Measurements from ENCODE around the gene RBFOX1. TPM values are rescaled to one million over a fixed set of nuclear protein-coding genes. Genes with fewer than 3 reads are reported as not detected.

RBFOX1 gene
- total RNA-seq, 1 experiment from 2014 or later = not detected

DNA sequence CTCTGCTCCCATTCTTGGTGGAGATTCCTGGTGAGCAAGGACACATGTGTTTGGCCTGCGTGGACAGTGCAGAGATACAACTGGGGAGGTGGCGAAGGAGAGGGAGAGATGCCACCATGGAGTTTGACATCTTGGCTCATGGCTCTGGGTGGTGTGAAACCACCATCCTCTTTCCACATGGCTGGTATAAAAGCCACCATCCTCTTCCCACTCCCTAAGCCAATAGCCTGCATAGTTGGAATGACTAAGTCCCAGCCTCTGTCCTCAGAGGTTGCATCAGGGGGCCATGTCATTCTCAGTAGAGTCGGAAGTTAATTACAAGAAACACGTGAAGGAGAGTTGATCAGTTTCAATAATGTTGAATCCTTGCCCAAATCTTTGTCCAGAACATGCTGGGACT is 10.0 kb downstream of the RBFOX1 start:
- Histone ChIP-seq H3K4me1 (ENCODE audit: control insufficient read depth in 1 of 2, insufficient read depth in 2 of 2, low read length in 2 of 2) (no peaks in the 10 kb centered on the region), H3K9me3 (ENCODE audit: control insufficient read depth in 1 of 2, insufficient read depth in 1 of 2, low read depth in 1 of 2, low read length in 2 of 2) (peaks cover 3 to 20% of the 10 kb centered on the region in 2 experiments; a peak in 2 of 4 replicates), H3K9me2 (ENCODE audit: insufficient read depth) (no peaks in the 10 kb centered on the region), H3K27me3 (ENCODE audit: insufficient read depth, low read length) (no peaks in the 10 kb centered on the region), H3K27ac (ENCODE audit: low read depth, low read length) (no peak overlapping the region), H3K36me3 (ENCODE audit: control insufficient read depth in 1 of 2, insufficient read depth in 2 of 2, low read length in 2 of 2) (no peaks in the 10 kb centered on the region), H3K4me3 (replicated peaks in 1 of 2; ENCODE audit: low read depth in 1 of 2, low read length in 2 of 2) (no peak overlapping the region), H3K79me2 (ENCODE audit: insufficient read depth, low read length) (no peaks in the 10 kb centered on the region), H4K20me1 (ENCODE audit: insufficient read depth) (no peaks in the 10 kb centered on the region), H3K9ac (ENCODE audit: low read length) (no peak overlapping the region), H2AFZ (ENCODE audit: low read depth, low read length, poor library complexity, severe bottlenecking) (no peak overlapping the region), H3K4me2 (ENCODE audit: low read length) (no peak overlapping the region)
- ATAC-seq (no peak), DNase-seq (ENCODE audit: low read depth, low spot score) (no peak)
- no TSS peak for BruUV-seq (replicated peaks)
- intact Hi-C loops (cut with micrococcal nuclease) = no loop called here
- ChIA-PET POLR2A (no interaction called here), RAD21 (ENCODE audit: low non-redundant PET in 1 of 2, low total read pairs in 2 of 2, uncharacterized antibody in 2 of 2, unreplicated experiment in 2 of 2) (no interaction called here), CTCF (no interaction called here)
- no peak for TF ChIP-seq TCF7L2 (IDR thresholded peaks at IDR 0.05; ENCODE audit: borderline replicate concordance, extremely low read depth, insufficient read depth, insufficient read length)
- TF ChIP-seq CEBPB (IDR thresholded peaks at IDR 0.05; ENCODE audit: low read depth) = no peak
- TF ChIP-seq ELF1 (IDR thresholded peaks at IDR 0.05; ENCODE audit: borderline replicate concordance, low read depth) = no peak
- TF ChIP-seq RAD21 (IDR thresholded peaks at IDR 0.05; ENCODE audit: low read depth) = no peak
- TF ChIP-seq, protein P1, sequence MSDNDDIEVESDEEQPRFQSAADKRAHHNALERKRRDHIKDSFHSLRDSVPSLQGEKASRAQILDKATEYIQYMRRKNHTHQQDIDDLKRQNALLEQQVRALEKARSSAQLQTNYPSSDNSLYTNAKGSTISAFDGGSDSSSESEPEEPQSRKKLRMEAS (IDR thresholded peaks at IDR 0.05) = no peak
- no peak for TF ChIP-seq FOSL1 (IDR thresholded peaks at IDR 0.05; ENCODE audit: low read depth)
- TF ChIP-seq, protein P2, sequence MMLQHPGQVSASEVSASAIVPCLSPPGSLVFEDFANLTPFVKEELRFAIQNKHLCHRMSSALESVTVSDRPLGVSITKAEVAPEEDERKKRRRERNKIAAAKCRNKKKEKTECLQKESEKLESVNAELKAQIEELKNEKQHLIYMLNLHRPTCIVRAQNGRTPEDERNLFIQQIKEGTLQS (IDR thresholded peaks at IDR 0.05) = no peak
- TF ChIP-seq SIN3A (IDR thresholded peaks at IDR 0.05; ENCODE audit: low read depth) = no peak
- TF ChIP-seq YY1 (IDR thresholded peaks at IDR 0.05; ENCODE audit: extremely low read depth, insufficient replicate concordance, low read depth, low read length) = no peak
- no peak for TF ChIP-seq POLR2A (IDR thresholded peaks at IDR 0.05; ENCODE audit: borderline replicate concordance, extremely low read depth, insufficient read depth, insufficient read length)
- no peak for TF ChIP-seq POLR2AphosphoS5 (IDR thresholded peaks at IDR 0.05; ENCODE audit: low read depth, low read length)
- no peak for TF ChIP-seq ZNF274 (IDR thresholded peaks at IDR 0.05; ENCODE audit: low read depth, low read length)
- TF ChIP-seq, protein P3, sequence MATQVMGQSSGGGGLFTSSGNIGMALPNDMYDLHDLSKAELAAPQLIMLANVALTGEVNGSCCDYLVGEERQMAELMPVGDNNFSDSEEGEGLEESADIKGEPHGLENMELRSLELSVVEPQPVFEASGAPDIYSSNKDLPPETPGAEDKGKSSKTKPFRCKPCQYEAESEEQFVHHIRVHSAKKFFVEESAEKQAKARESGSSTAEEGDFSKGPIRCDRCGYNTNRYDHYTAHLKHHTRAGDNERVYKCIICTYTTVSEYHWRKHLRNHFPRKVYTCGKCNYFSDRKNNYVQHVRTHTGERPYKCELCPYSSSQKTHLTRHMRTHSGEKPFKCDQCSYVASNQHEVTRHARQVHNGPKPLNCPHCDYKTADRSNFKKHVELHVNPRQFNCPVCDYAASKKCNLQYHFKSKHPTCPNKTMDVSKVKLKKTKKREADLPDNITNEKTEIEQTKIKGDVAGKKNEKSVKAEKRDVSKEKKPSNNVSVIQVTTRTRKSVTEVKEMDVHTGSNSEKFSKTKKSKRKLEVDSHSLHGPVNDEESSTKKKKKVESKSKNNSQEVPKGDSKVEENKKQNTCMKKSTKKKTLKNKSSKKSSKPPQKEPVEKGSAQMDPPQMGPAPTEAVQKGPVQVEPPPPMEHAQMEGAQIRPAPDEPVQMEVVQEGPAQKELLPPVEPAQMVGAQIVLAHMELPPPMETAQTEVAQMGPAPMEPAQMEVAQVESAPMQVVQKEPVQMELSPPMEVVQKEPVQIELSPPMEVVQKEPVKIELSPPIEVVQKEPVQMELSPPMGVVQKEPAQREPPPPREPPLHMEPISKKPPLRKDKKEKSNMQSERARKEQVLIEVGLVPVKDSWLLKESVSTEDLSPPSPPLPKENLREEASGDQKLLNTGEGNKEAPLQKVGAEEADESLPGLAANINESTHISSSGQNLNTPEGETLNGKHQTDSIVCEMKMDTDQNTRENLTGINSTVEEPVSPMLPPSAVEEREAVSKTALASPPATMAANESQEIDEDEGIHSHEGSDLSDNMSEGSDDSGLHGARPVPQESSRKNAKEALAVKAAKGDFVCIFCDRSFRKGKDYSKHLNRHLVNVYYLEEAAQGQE (IDR thresholded peaks at IDR 0.05; ENCODE audit: low read depth) = no peak
- no peak for TF ChIP-seq ZFX (IDR thresholded peaks at IDR 0.05)
- no peak for TF ChIP-seq SRF (IDR thresholded peaks at IDR 0.05; ENCODE audit: low read depth)
- no peak for TF ChIP-seq EZH2 (IDR thresholded peaks at IDR 0.05)
- no peak for TF ChIP-seq JUND (IDR thresholded peaks at IDR 0.05)
- TF ChIP-seq CBX3 (IDR thresholded peaks at IDR 0.05; ENCODE audit: low read depth) = no peak
- TF ChIP-seq SP1 (IDR thresholded peaks at IDR 0.05; ENCODE audit: low read depth) = no peak
- no peak for TF ChIP-seq EGR1 (IDR thresholded peaks at IDR 0.05; ENCODE audit: low read depth)
